ENCODE measurements around the gene ADAP1. TPM values are rescaled to one million over a fixed set of nuclear protein-coding genes. Genes with fewer than 3 reads are reported as not detected.

Gene ADAP1
- total and polyA plus RNA-seq, 2 of the 13 experiments (the other 11 are each of a cell fraction or from before 2014, with no cell fraction given) = 10.5 to 24.6 TPM

- no peak for TF ChIP-seq SRF (IDR thresholded peaks at IDR 0.05; ENCODE audit: low read depth, low read length)
- TF ChIP-seq ZNF75D (CRISPR knock-in tag; IDR thresholded peaks at IDR 0.05; ENCODE audit: borderline replicate concordance) = no peak
- TF ChIP-seq FOXA1 (IDR thresholded peaks at IDR 0.05) = no peak
- peak; percentile 42; the same call in 1 of the 2 replicates for TF ChIP-seq FOXA1 (CRISPR knock-in tag; IDR thresholded peaks at IDR 0.05)
- TF ChIP-seq SPEN (CRISPR knock-in tag; IDR thresholded peaks at IDR 0.05; ENCODE audit: low read depth) = peak; percentile 83
- no peak for TF ChIP-seq SIN3B (IDR thresholded peaks at IDR 0.05; ENCODE audit: low read length)
- peak; percentile 93 for TF ChIP-seq HES4 (CRISPR knock-in tag; IDR thresholded peaks at IDR 0.05; ENCODE audit: borderline replicate concordance)
- no peak; the same call in 1 of the 2 replicates for TF ChIP-seq FOXK1 (CRISPR knock-in tag; IDR thresholded peaks at IDR 0.05; ENCODE audit: borderline replicate concordance, low read depth)
- TF ChIP-seq ZNF816 (CRISPR knock-in tag; IDR thresholded peaks at IDR 0.05; ENCODE audit: borderline replicate concordance) = peak; percentile 95; the same call in 1 of the 2 replicates
- TF ChIP-seq HNRNPH1 (optimal IDR thresholded peaks at IDR 0.05; ENCODE audit: low read depth, low read length) = no peak
- TF ChIP-seq CCDC6 (CRISPR knock-in tag; IDR thresholded peaks at IDR 0.05) = peak; percentile 70; the same call in 1 of the 2 replicates
- TF ChIP-seq ZNF572 (CRISPR knock-in tag; IDR thresholded peaks at IDR 0.05) = no peak; the same call in 1 of the 2 replicates
- TF ChIP-seq ZNF333 (CRISPR knock-in tag; IDR thresholded peaks at IDR 0.05; ENCODE audit: borderline replicate concordance) = no peak; the same call in 1 of the 2 replicates
- peak; percentile 14; the same call in 1 of the 2 replicates for TF ChIP-seq ZNF720 (CRISPR knock-in tag; IDR thresholded peaks at IDR 0.05)
- TF ChIP-seq GZF1 (CRISPR knock-in tag; IDR thresholded peaks at IDR 0.05) = peak; percentile 88
- no peak for TF ChIP-seq FOXP1 (IDR thresholded peaks at IDR 0.05)
- no peak for TF ChIP-seq FOXP1 (CRISPR knock-in tag; IDR thresholded peaks at IDR 0.05)
- no peak for TF ChIP-seq DBP (CRISPR knock-in tag; IDR thresholded peaks at IDR 0.05; ENCODE audit: not compliant biosample characterization)
- no peak; the same call in 1 of the 2 replicates for TF ChIP-seq SNAPC4 (CRISPR knock-in tag; IDR thresholded peaks at IDR 0.05)
- TF ChIP-seq ZNF329 (CRISPR knock-in tag; IDR thresholded peaks at IDR 0.05; ENCODE audit: low read depth) = peak; percentile 75; the same call in 1 of the 2 replicates
- no peak for TF ChIP-seq SNRNP70 (IDR thresholded peaks at IDR 0.05; ENCODE audit: low read depth, low read length)
- TF ChIP-seq ZNF552 (CRISPR knock-in tag; IDR thresholded peaks at IDR 0.05; ENCODE audit: borderline replicate concordance) = peak; percentile 90
- no peak for TF ChIP-seq TAF15 (IDR thresholded peaks at IDR 0.05; ENCODE audit: low read depth, low read length, poor library complexity, severe bottlenecking)
- TF ChIP-seq POLR2AphosphoS5 (IDR thresholded peaks at IDR 0.05; ENCODE audit: low read depth, low read length) = peak; percentile 87
- peak; percentile 34; the same call in 1 of the 2 replicates for TF ChIP-seq ZNF629 (CRISPR knock-in tag; conservative IDR thresholded peaks at IDR 0.05)
- peak; percentile 79; the same call in 1 of the 2 replicates for TF ChIP-seq RFXANK (CRISPR knock-in tag; IDR thresholded peaks at IDR 0.05)
- no peak for TF ChIP-seq ZNF672 (CRISPR knock-in tag; IDR thresholded peaks at IDR 0.05)
Measured at GRCh38 chr7:957418-958220, 3.1 kb upstream of the ADAP1 start (continued).
